SW480 (cell line): ENCODE data around the gene PON3.

ENCODE experiments used
- DNase-seq: peaks from one replicate; pipeline ENCODE4 v3.0.0-alpha.2; 2016; ENCODE audit warnings: low spot score

PON3 gene

GRCh38 chr7:95340491-95340890, 55.7 kb downstream of the PON3 start:
- DNase-seq: no peak

DNA sequence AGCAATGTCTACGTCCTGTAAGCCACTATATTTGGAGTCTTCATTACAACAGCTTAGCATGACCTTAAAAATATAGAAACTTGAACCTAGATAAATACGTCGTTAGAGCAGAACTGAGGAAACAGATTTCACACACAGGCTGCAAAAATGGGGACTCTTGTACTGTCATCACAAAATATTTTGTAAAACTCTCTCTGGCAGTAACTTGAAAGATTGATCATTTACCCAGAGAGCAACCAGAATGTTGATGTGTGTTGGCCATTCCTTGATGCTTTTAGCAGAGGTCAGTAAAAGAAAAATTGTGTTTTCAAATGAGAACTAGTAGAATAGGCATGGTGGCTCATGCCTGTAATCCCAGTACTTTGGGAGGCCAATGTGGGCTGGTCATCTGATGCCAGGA, 57.3 kb downstream of the PON3 start:
- no peak for DNase-seq

DNA sequence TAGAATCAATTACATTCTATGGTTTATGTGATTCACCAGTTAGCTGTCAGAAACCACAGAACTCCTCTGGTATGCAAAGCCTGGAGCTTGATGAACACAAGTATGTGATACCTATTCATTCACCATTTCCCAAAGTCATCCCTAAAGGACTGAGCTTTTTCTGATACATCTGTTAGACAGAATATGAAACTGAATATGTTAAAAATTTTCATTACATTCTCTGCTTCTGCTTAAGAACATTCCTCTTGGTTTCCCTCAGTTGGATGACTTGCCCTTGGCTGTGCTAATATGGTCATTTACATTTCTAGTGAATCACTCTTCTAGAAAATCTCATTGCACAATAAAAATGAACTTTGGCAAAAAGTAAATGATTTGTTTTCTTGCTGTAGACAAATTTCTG, 61.1 kb downstream of the PON3 start:
- peak; percentile 36 for DNase-seq

DNA sequence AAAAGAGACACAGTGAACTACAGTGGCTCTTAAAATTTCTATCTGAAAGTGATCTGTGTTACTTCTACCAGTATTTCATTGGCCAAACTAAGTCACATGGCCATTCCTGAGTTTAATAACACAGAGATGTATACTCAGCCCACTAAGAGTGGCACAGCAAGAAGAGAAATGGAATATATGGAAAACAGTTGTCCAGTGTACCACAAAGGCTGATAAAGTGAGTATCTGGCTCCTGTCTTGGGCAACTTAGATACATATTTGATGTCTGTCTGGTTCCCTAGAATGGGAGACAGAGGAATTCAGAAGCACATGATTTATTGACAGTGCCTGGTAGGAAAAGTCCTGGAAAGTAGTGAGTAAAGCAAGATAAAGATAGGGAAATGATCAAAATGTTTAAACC, 61.7 kb downstream of the PON3 start:
- DNase-seq: no peak

GRCh38 chr7:95330961-95331337, 65.2 kb downstream of the PON3 start:
- DNase-seq: no peak

- DNase-seq: peak; percentile 16
Measured at GRCh38 chr7:95330204-95330960, 65.8 kb downstream of the PON3 start.

DNA sequence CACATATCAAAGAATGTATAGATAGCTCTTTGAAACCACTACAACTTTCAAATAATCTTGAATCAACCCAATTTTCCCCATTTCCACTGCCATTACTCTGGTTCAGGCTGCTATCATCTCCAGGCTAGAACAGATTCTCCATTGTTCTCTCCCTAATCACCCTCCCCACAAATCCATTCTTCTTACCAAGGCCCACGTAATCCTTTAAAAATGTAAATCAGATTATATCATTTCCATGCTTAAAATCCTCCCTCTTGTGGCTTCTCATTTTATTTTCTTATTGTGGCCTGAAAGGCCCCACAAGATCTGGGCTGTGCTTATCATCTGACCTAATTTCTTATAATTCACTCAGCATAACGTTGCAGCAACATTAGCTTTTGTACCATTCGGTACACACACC, 68.8 kb downstream of the PON3 start:
- no peak for DNase-seq

- DNase-seq: no peak
Measured at GRCh38 chr7:95324431-95324830, 71.7 kb downstream of the PON3 start, which contains the start of gene PON1. Gene PON1 (minus strand): TSS chr7:95324532. CDS start chr7:95324475, 57 bp downstream.

DNA sequence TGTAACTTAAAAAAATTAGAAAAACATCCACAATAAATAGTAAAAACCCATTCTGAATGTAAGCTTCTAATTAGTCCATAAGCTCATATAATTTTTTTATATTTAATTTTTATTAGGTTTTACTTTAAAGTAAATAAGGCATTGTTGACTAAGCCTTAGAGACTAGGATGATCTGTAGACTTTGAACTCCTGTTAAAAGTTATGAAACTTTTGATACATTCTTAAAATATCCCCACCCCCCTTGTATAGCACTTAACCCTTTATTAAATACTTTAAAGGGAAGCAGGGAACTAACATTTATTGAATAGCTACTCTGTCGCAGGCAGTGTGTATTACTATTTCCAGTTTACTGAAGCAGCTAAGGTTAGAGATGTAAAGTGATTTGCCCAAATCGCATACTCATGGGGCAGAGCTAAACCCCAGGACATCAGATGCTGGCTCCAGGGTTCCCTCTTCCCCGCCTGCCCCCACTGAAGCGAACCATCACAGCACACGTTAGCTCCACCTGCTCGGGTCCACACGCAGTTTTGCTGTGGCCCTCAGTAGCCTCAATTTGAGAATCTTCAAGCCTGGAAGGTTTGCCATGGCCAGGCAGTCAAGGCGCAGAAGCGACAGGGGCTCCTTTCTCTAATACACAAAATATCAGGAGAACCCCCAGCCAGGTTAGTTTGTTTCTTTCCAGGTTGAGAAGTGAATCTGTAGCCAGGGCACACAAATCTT, 72.6 kb downstream of the PON3 start:
- DNase-seq: no peak

- no peak for DNase-seq
Measured at GRCh38 chr7:95322854-95323253, 73.3 kb downstream of the PON3 start.

GRCh38 chr7:95322396-95322795, 73.8 kb downstream of the PON3 start:
- DNase-seq: no peak

GRCh38 chr7:95321720-95322119, 74.5 kb downstream of the PON3 start:
- no peak for DNase-seq

DNA sequence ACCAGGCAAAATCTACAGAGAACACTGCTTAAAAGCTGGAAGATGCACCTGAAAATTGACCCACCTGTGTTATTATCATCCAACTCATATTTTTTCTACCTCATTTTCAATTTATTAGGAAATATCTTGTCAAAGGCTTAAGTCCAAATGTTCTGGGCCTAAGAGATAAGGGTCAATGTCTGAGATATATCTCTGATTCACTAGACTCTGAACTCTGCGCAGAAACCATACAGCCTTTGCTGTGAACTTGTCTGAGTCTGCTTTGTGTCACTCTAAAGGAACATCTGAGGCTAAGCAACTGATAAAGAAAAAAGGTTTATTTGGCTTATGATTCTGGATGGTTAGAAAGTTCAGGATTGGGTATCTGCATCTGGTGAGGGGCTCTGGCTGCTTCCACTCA, 75.5 kb downstream of the PON3 start:
- DNase-seq: no peak

DNA sequence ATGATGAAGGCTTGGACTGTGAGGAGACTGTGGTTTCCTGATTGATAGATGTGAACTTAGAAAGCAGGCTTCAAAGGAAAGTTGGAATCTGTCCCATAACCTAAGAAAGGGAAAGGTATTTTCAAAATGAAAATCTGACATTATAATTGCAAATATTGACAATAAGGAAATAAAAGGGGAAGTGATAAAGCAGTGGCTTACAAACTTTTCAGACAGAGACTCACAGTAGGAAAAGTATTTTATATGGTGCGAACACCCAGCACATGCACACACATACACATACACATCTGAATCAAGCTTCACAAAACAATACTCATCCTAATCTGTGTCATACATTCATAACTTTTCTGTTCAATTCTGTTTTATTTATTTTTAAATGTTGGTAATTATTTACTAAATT, 76.6 kb downstream of the PON3 start:
- no peak for DNase-seq

DNA sequence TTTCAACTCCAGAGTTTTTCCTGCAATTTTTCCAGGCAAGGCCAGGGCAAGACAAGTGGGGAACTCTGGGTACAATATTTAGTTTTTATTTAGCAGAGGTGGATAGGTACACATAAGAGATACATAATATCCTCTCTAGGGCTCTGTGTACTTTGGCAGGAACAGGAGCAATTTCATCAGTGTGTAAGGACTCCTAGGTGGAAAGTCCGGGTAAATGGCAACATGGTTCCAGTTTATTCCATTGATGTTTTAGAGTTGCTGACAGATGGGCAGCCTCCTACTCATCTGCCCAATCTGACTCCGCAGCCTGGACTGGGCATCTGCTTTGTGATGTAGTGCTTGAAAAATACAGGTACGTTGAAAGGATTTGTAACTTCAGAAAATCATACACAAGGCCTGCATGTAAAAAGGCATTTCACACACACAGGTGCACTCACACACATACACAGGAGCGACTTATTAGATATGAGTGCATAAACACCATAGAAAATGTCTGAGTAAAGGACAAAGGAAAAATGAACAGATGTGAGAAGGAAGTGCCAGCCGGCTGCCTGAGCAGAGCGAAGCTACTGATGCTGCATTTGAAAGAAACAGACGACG, 77.6 kb downstream of the PON3 start:
- no peak for DNase-seq

DNA sequence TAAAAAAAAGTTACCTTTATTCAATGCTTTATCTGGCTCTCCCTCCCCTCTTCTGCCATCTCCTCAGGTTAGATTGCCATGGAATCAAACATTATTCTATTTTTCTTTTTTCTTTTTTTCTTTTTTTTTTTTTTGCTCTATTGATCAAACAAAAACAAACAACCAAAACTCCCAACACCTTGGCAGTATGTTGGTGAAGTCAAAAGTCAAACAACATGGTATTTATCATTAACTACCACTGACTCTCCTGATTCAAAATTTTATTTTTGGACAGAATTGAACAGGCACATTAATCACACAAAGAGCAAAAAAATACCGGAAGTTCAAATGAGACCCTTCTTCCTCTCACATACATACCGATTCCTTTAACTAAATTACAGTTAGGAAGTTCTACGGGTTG, 78.2 kb downstream of the PON3 start:
- DNase-seq: no peak

DNA sequence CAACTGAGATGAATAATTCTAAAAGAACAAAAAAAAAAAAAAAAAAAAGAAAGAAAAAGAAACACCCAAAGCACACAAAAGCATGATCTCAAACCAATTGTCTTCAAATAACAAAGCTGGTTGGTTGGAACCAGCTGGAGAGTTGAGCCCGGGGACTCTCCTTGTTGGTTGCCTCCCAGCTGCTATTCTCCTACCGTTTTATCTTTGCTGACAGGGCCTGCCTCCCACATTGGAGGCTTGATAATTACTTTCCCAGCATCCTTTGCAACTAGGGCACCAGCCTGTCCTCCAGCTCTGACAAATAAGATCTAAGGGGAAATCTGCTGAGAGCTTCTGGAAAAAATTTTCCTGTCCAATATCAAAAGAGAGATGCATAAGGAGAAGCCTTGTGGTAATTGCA, 78.6 kb downstream of the PON3 start:
- DNase-seq: no peak

DNA sequence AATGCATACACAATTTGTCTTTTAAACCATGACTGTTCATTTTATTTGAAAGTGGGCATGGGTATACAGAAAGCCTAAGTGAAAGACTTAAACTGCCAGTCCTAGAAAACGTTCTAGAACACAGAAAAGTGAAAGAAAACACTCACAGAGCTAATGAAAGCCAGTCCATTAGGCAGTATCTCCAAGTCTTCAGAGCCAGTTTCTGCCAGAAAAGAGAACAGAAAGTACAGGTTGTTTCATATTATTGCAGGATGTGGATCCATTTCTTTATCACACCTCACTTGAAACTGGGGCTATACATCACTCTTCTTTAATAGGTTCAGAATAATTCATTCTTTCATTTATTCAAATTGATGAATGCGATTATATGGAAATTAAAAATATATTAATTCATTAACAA, 79.6 kb downstream of the PON3 start:
- no peak for DNase-seq

GRCh38 chr7:95312561-95312960, 83.6 kb downstream of the PON3 start:
- DNase-seq: no peak

DNA sequence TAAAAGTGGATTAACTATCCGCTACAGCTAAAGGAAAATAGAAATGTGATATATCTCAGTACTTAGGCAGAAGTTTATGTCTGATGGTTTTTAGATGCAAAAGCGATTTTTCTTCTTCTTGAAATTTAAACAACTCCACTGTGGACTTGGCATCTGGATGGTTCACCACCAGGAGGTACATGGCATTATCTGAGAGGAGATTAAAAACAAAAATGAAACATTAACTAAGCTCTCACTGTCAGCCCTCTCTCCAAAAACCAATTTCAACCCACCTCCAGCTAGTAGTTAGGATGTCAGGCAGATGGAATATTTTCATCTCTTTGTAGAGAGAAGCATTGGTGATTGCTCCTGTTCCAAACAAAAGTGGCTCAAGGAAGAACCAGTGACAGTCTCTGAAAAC, 84.8 kb downstream of the PON3 start:
- DNase-seq: no peak

DNA sequence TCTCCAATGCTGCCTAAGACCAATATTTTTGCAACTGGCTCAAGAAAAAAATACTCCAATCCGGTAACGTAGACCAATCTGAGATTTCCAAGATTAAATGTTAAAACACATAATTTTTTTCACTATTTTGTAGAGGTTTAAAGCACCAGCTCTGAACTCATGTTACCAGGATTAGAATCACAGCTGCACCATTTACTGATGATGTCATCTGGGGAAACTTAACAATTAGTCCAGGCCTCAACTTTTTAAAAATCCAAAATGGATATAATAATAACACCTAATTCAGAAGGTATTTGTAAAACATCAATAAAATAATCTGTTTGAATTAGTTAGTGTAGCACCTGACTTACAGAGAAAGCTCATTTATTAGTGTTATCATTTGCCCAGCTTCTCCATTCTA, 86.2 kb downstream of the PON3 start:
- no peak for DNase-seq
